GM12878 (cell line): ENCODE measurements around the gene DNASE1. TPM values are rescaled to one million over a fixed set of nuclear protein-coding genes. Genes with fewer than 3 reads are reported as not detected.

Source experiments
- ATAC-seq: fragments of 200-7000 bp; cut with Tn5 transposase; 3 replicates; pipeline ENCODE4 v1.9.1; 2020; ENCODE audit warnings: mild to moderate bottlenecking, moderate library complexity
- BruUV-seq: library from RNA; stranded (reverse); fragments of 400-500 nt; replicated peaks from 2 replicates; lab custom pipeline; 2021; lab: Mats Ljungman, UMichigan
- CTCF ChIA-PET: fragments of 300-600 bp; sonication (Branson Sonifier 250); formaldehyde crosslinking; extraction: SDS; loops from one replicate; lab custom pipeline; 2021; ENCODE audit warnings: inconsistent platforms; lab: Yijun Ruan, JAX
- POLR2A ChIA-PET: fragments of 350-600 bp; formaldehyde crosslinking; extraction: SDS; loops from one replicate; lab custom pipeline; 2021; ENCODE audit warnings: inconsistent platforms; lab: Charles Lee
- RAD21 ChIA-PET: fragments of 300-600 bp; sonication (Branson Sonifier 250); formaldehyde crosslinking; loops from one replicate; lab custom pipeline; 2023; ENCODE audit warnings: antibody characterized with exemption; ENCODE audit not compliant: unreplicated experiment; lab: Charles Lee
- SMC1A ChIA-PET: fragments of 300-600 bp; sonication (Branson Sonifier 250); formaldehyde crosslinking; loops from one replicate; lab custom pipeline; 2023; ENCODE audit not compliant: unreplicated experiment, uncharacterized antibody; lab: Charles Lee
- DNase-seq: peaks from one replicate; pipeline ENCODE4 v3.0.0-alpha.2; 2011; ENCODE audit warnings: low read depth, low spot score
- FAIRE-seq: peaks from 3 replicates; lab custom pipeline; 2011; peaks lifted over from hg19 to GRCh38; lab: Jason Lieb, UNC
- H2AFZ ChIP-seq: 2 replicates; pipeline ENCODE4 v1.6.0; 2011; ENCODE audit warnings: low read depth, low read length, control low read depth; ENCODE audit not compliant: control insufficient read depth
- H3K27ac ChIP-seq: 2 replicates; pipeline ENCODE4 v1.5.1; 2011; ENCODE audit warnings: control low read depth; ENCODE audit not compliant: control insufficient read depth, insufficient read depth
- H3K27me3 ChIP-seq, 2 experiments: replicated peaks in 1 of 2; 2 replicates each; pipeline versions ENCODE4 v1.6.0 to v1.6.1; 2011; ENCODE audit warnings: low read length in 1 of 2; ENCODE audit not compliant: control insufficient read depth in 2 of 2, insufficient read depth in 2 of 2
- H3K36me3 ChIP-seq, 2 experiments: 2 replicates each; pipeline ENCODE4 v1.5.1; 2011; ENCODE audit warnings: low read length in 1 of 2; ENCODE audit not compliant: control insufficient read depth in 2 of 2, insufficient read depth in 2 of 2
- H3K4me1 ChIP-seq: 2 replicates; pipeline ENCODE4 v1.6.1; 2011; ENCODE audit warnings: mild to moderate bottlenecking, low read length, moderate library complexity, mixed read lengths; ENCODE audit not compliant: control insufficient read depth, insufficient read depth
- H3K4me2 ChIP-seq: 2 replicates; pipeline ENCODE4 v1.6.0; 2011; ENCODE audit warnings: control low read depth; ENCODE audit not compliant: control insufficient read depth, insufficient read depth
- H3K4me3 ChIP-seq: fragments of 200-600 bp; sonication (generic); 2 replicates; pipeline ENCODE4 v1.5.1; 2016
- H3K79me2 ChIP-seq: 2 replicates; pipeline ENCODE4 v1.6.0; 2011; ENCODE audit warnings: low read length; ENCODE audit not compliant: control insufficient read depth, insufficient read depth
- H3K9ac ChIP-seq: 2 replicates; pipeline ENCODE4 v1.8.0; 2011; ENCODE audit warnings: low read length, control low read depth, mixed read lengths; ENCODE audit not compliant: control insufficient read depth, insufficient read depth
- H3K9me3 ChIP-seq: replicated peaks from 3 replicates; pipeline ENCODE4 v1.5.1; 2011; ENCODE audit warnings: mild to moderate bottlenecking, low read length; ENCODE audit not compliant: control insufficient read depth, insufficient read depth
- H4K20me1 ChIP-seq: 2 replicates; pipeline ENCODE4 v1.6.0; 2011; ENCODE audit not compliant: control insufficient read depth, insufficient read depth
- CREM ChIP-seq: IDR thresholded peaks from 2 replicates; pipeline ENCODE4 v1.6.1; 2014; ENCODE audit warnings: antibody characterized with exemption, low read depth
- IRF4 ChIP-seq: IDR thresholded peaks from 2 replicates; pipeline ENCODE4 v1.6.1; 2011; ENCODE audit warnings: low read depth, low read length
- MEF2B ChIP-seq: fragments of 450-650 bp; IDR thresholded peaks from 2 replicates; pipeline ENCODE4 v1.6.1; 2018; ENCODE audit warnings: mild to moderate bottlenecking, moderate library complexity; ENCODE audit not compliant: partially characterized antibody, poor library complexity, severe bottlenecking
- RBBP5 ChIP-seq: fragments of 200-600 bp; sonication (generic); conservative IDR thresholded peaks from 2 replicates; pipeline ENCODE4 v1.6.1; 2016
- RELA ChIP-seq: fragments of 450-650 bp; IDR thresholded peaks from 2 replicates; pipeline ENCODE4 v1.8.0; 2014; ENCODE audit warnings: borderline replicate concordance; ENCODE audit not compliant: partially characterized antibody
- SIN3A ChIP-seq: IDR thresholded peaks from 2 replicates; pipeline ENCODE4 v1.6.1; 2012; ENCODE audit warnings: low read depth, low read length, improper control_type of control experiment
- SUZ12 ChIP-seq: fragments of 200-600 bp; sonication (generic); IDR thresholded peaks from one replicate; pipeline ENCODE4 v1.6.1; 2018; ENCODE audit warnings: antibody characterized with exemption, mild to moderate bottlenecking; ENCODE audit not compliant: unreplicated experiment
- WRNIP1 ChIP-seq: IDR thresholded peaks from 2 replicates; pipeline ENCODE4 v1.6.1; 2011; ENCODE audit warnings: low read depth, low read length, improper control_type of control experiment, borderline replicate concordance
- WGBS: methylation state at CpG from one replicate; pipeline ENCODE4 v1.1.6; 2016; ENCODE audit warnings: low lambda C conversion rate; ENCODE audit not compliant: insufficient replicate concordance, insufficient coverage; ENCODE audit errors: missing lambda C conversion rate; 5-methylcytosine and 5-hydroxymethylcytosine counted together
- in situ Hi-C: fragments of 300-500 bp; cut with MboI; formaldehyde crosslinking; loops from 9 replicates; pipeline ENCODE4 v1.14.3; 2018; ENCODE audit warnings: mixed read lengths
- intact Hi-C: fragments of 100-400 bp; cut with micrococcal nuclease; formaldehyde crosslinking; loops from one replicate; pipeline ENCODE4 v1.14.2; 2022; ENCODE audit not compliant: unreplicated experiment
- polyA plus RNA-seq, 11 experiments: library from polyadenylated mRNA; depleted of rRNA in 4 of 11; unstranded in 6 of 11; stranded (reverse) in 5 of 11; fragments of >200 nt; fragmentation: Nextera tagmentation in 4 of 11; fragmentation: Illumina TruSeq in 1 of 11; extraction: Ambion mirVana in 4 of 11; extraction: Trizol in 1 of 11; gene quantifications; 1 replicate in 1 of 11; 2 replicates in 10 of 11; pipeline versions ENCODE4 v1.2.1 to v1.2.3, GENCODE V29; 2011 to 2016; ENCODE audit warnings: inconsistent platforms in 2 of 11, missing spikeins in 2 of 11, low read depth in 1 of 11
- total RNA-seq, 4 experiments: library from RNA; depleted of rRNA in 3 of 4; stranded (reverse); fragments of >200 nt in 3 of 4; fragmentation: Illumina TruSeq in 1 of 4; extraction: Trizol in 1 of 4; gene quantifications; 2 replicates each; pipeline versions ENCODE4 v1.2.1 to v1.2.3, GENCODE V29; 2013 to 2021

The DNASE1 gene
- total and polyA plus RNA-seq, 10 of the 15 experiments (the other 5 are each of a cell fraction or from before 2014, with no cell fraction given): 0.23 to 12.0 (median 7.9) TPM

DNA sequence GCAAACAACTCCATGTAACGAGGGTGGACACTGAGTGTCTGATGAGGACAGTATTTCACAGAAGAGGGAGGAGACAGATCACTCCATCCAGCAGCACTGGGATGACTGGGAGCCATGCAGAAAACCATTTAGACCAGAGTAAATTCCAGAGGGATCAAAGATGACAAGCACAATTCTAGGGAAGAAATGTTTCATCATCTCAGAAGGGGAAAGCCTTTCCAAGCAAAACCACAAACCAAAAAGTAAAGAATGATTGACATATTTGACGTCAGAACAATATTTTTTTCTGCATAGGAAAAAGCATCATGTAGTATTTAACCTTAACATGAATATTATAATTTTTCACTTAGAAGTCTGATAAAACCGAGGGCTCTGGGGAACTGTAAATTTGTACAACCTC lies 4.8 kb downstream of the DNASE1 start (continued):
- TF ChIP-seq MEF2B (no peak), RBBP5 (no peak)

DNA sequence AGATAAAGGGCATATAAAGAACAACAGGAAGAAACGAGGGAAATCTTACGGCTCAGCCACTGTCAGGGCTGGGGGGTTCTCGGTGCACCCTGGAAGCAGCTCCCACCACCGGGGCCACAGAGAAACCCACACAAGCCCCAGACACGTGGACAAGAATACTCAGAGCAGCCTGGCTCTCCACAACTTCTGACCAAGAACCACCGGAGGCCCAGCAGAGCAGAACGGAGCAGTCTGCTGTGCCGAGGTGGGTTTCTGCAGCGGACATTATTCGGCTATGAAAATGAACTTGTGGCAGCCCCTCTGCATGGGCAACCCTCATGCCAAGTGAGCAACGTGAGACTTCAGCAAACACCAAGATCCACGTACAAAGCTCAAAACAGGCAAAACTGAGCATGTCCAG lies 6.8 kb downstream of the DNASE1 start:
- Histone ChIP-seq H3K36me3 (peaks cover 41 to 52% of the 10 kb centered on the region in 2 experiments), H3K27ac (no peak overlapping the region), H4K20me1 (no peaks in the 10 kb centered on the region), H3K27me3 (no peaks in the 10 kb centered on the region), H3K4me1 (no peaks in the 10 kb centered on the region), H3K4me2 (no peak overlapping the region), H2AFZ (no peak overlapping the region), H3K4me3 (no peak overlapping the region), H3K79me2 (no peaks in the 10 kb centered on the region), H3K9me3 (no peaks in the 10 kb centered on the region), H3K9ac (no peak overlapping the region)
- no peak for TF ChIP-seq SUZ12
- TF ChIP-seq SIN3A: no peak
- TF ChIP-seq IRF4: no peak
- TF ChIP-seq WRNIP1: no peak
- TF ChIP-seq CREM: no peak
- no peak for TF ChIP-seq RELA
- ATAC-seq (no peak), DNase-seq (no peak), FAIRE-seq (no peak)
- intact Hi-C loops (no loop called here), in situ Hi-C loops (no loop called here)
- RAD21 ChIA-PET: no interaction called here
- SMC1A ChIA-PET: interaction anchor here (0.6 kb wide), 1 partner anchor 33 kb away, joined by 3 read pairs; no protein-coding TSS in a partner anchor
- POLR2A ChIA-PET: no interaction called here
- CTCF ChIA-PET: interaction anchor here (1.0 kb wide), 1 partner anchor 11 kb away, joined by 3 read pairs; no protein-coding TSS in a partner anchor
- BruUV-seq: no TSS peak
- WGBS: 88% methylated on average over 12 of the region's 12 CpGs
